Stomach (tissue), 4 donors: ENCODE measurements around the gene PDLIM7.

ENCODE experiments used
- EP300 ChIP-seq: sonication (generic); formaldehyde crosslinking; IDR thresholded peaks from one replicate; pipeline ENCODE4 v1.6.1; 2017; ENCODE audit warnings: antibody characterized with exemption
- POLR2A ChIP-seq, 4 donors: fragments of 450-650 bp; IDR thresholded peaks; one replicate each; pipeline ENCODE4 v1.6.1; 2016; ENCODE audit warnings: antibody characterized with exemption in 4 of 4, control low read depth in 2 of 4, mild to moderate bottlenecking in 1 of 4, moderate library complexity in 1 of 4
- POLR2AphosphoS5 ChIP-seq, 3 donors: sonication (generic); formaldehyde crosslinking; IDR thresholded peaks; one replicate each; pipeline ENCODE4 v1.6.1; 2016; ENCODE audit warnings: antibody characterized with exemption in 3 of 3
- TF ChIP-seq, protein P1 (sequence below), 7 experiments: fragments of 450-650 bp in 4 of 7; fragments of 200-600 bp in 3 of 7; sonication (generic) in 3 of 7; IDR thresholded peaks; one replicate each; pipeline ENCODE4 v1.5.1; 2016 to 2019; ENCODE audit warnings: antibody characterized with exemption in 7 of 7, control low read depth in 2 of 7, mild to moderate bottlenecking in 1 of 7

DNA sequence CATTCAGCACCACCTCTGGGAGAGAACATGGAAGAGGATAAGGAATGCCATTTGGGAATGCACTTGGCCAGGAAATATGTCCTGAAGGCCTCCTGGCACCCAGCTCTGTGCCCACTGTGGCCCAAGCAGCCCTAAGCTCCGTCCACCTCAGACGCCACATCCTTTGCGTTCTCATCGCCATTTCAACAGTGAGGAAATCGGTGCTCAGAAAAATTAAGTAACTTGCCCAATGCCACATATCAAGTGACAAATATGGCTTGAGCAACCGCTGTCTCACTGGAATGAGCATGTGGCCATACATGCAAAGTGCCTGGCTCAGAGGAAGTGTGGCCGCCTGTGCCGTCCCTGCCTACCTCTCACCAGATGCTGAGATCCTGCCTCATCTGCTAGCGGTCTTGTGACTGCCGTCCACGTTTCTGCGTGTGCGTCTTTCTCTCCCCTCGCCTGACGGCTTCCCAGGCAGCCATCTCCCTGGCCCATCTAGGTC lies 13.2 kb upstream of the PDLIM7 start:
- TF ChIP-seq, protein P1, sequence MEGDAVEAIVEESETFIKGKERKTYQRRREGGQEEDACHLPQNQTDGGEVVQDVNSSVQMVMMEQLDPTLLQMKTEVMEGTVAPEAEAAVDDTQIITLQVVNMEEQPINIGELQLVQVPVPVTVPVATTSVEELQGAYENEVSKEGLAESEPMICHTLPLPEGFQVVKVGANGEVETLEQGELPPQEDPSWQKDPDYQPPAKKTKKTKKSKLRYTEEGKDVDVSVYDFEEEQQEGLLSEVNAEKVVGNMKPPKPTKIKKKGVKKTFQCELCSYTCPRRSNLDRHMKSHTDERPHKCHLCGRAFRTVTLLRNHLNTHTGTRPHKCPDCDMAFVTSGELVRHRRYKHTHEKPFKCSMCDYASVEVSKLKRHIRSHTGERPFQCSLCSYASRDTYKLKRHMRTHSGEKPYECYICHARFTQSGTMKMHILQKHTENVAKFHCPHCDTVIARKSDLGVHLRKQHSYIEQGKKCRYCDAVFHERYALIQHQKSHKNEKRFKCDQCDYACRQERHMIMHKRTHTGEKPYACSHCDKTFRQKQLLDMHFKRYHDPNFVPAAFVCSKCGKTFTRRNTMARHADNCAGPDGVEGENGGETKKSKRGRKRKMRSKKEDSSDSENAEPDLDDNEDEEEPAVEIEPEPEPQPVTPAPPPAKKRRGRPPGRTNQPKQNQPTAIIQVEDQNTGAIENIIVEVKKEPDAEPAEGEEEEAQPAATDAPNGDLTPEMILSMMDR (IDR thresholded peaks at IDR 0.05) = no peak
- TF ChIP-seq POLR2A (IDR thresholded peaks at IDR 0.05) = no peak
- TF ChIP-seq POLR2AphosphoS5 (IDR thresholded peaks at IDR 0.05) = no peak
- TF ChIP-seq EP300 = no peak
